HepG2 (cell line): ENCODE data around the gene DLX5. TPM values are rescaled to one million over a fixed set of nuclear protein-coding genes. Genes with fewer than 3 reads are reported as not detected.
A peak's percentile ranks its signal among the peaks of the same experiment; 100 is the strongest.

Experiments
- AKAP8 ChIP-seq: sonication (generic); formaldehyde crosslinking; IDR thresholded peaks from 2 replicates; pipeline ENCODE4 v1.5.1; 2020; ENCODE audit warnings: mild to moderate bottlenecking, missing genetic modification reagents
- IKZF5 ChIP-seq: IDR thresholded peaks from 2 replicates; pipeline ENCODE4 v1.6.1; 2018; ENCODE audit warnings: missing genetic modification reagents, mild to moderate bottlenecking, missing compliant biosample characterization
- MBNL3 ChIP-seq: fragments of 250-450 bp; sonication (Bioruptor Pico); conservative IDR thresholded peaks from 2 replicates; pipeline ENCODE4 v1.8.0; 2022; ENCODE audit warnings: mild to moderate bottlenecking, inconsistent platforms
- PRMT3 ChIP-seq: sonication (generic); formaldehyde crosslinking; IDR thresholded peaks from 2 replicates; pipeline ENCODE4 v1.8.1; 2022; ENCODE audit warnings: low read depth, mild to moderate bottlenecking, moderate library complexity, missing genetic modification reagents, borderline replicate concordance
- RFX1 ChIP-seq: fragments of 450-650 bp; IDR thresholded peaks from 2 replicates; pipeline ENCODE4 v1.6.1; 2017
- SIX4 ChIP-seq: sonication (generic); formaldehyde crosslinking; IDR thresholded peaks from 2 replicates; pipeline ENCODE4 v1.4.0; 2020; ENCODE audit warnings: missing genetic modification reagents
- TBX3 ChIP-seq: fragments of 450-650 bp; IDR thresholded peaks from 2 replicates; pipeline ENCODE4 v1.6.1; 2017; ENCODE audit warnings: antibody characterized with exemption, mild to moderate bottlenecking, inconsistent platforms, borderline replicate concordance
- TOPORS ChIP-seq: sonication (generic); formaldehyde crosslinking; IDR thresholded peaks from 2 replicates; pipeline ENCODE4 v1.8.0; 2023; ENCODE audit warnings: mild to moderate bottlenecking, missing genetic modification reagents
- ZBTB33 ChIP-seq: sonication (generic); formaldehyde crosslinking; IDR thresholded peaks from 2 replicates; pipeline ENCODE4 v1.4.0; 2020; ENCODE audit warnings: missing genetic modification reagents
- ZBTB42 ChIP-seq: sonication (generic); formaldehyde crosslinking; IDR thresholded peaks from 2 replicates; pipeline ENCODE4 v1.5.0; 2020; ENCODE audit warnings: mild to moderate bottlenecking, missing genetic modification reagents
- ZNF552 ChIP-seq: sonication (generic); formaldehyde crosslinking; IDR thresholded peaks from 2 replicates; pipeline ENCODE4 v1.9.0; 2022; ENCODE audit warnings: missing genetic modification reagents, mild to moderate bottlenecking, borderline replicate concordance
- ZNF615 ChIP-seq: sonication (generic); formaldehyde crosslinking; IDR thresholded peaks from 2 replicates; pipeline ENCODE4 v1.5.0; 2020; ENCODE audit warnings: mild to moderate bottlenecking, missing genetic modification reagents, borderline replicate concordance
- ZNF652 ChIP-seq: IDR thresholded peaks from 2 replicates; pipeline ENCODE4 v1.6.1; 2016; ENCODE audit warnings: low read depth, borderline replicate concordance
- ZNF788 ChIP-seq: sonication (generic); formaldehyde crosslinking; IDR thresholded peaks from 2 replicates; pipeline ENCODE4 v1.5.0; 2020; ENCODE audit warnings: mild to moderate bottlenecking, missing genetic modification reagents, borderline replicate concordance
- ZNF83 ChIP-seq: sonication (generic); formaldehyde crosslinking; IDR thresholded peaks from 2 replicates; pipeline ENCODE4 v1.4.0; 2020; ENCODE audit warnings: missing genetic modification reagents, mild to moderate bottlenecking, borderline replicate concordance
- ZNF883 ChIP-seq: sonication (generic); formaldehyde crosslinking; IDR thresholded peaks from 2 replicates; pipeline ENCODE4 v1.5.1; 2020; ENCODE audit warnings: mild to moderate bottlenecking, missing genetic modification reagents; ENCODE audit errors: not compliant biosample characterization
- ZSCAN30 ChIP-seq: sonication (generic); formaldehyde crosslinking; IDR thresholded peaks from 2 replicates; pipeline ENCODE4 v1.5.0; 2020; ENCODE audit warnings: mild to moderate bottlenecking, missing genetic modification reagents
- polyA plus RNA-seq, 8 experiments: library from polyadenylated mRNA; depleted of rRNA in 3 of 8; stranded (reverse) in 7 of 8; unstranded in 1 of 8; fragments of >200 nt; fragmentation: Illumina TruSeq in 4 of 8; extraction: Trizol in 4 of 8; gene quantifications; 2 replicates each; pipeline versions ENCODE4 v1.2.1 to v1.2.3, GENCODE V29; 2011 to 2016; ENCODE audit warnings: low read depth in 4 of 8, missing spikeins in 1 of 8, mixed read lengths in 1 of 8; ENCODE audit not compliant: insufficient read depth in 1 of 8
- total RNA-seq, 5 experiments: library from RNA; depleted of rRNA; stranded (reverse); fragments of >200 nt; fragmentation: Illumina TruSeq; extraction: Trizol; gene quantifications; 2 replicates each; pipeline ENCODE4 v1.2.3, GENCODE V29; 2016; ENCODE audit warnings: low read depth in 1 of 5
- TF ChIP-seq, protein P1 (sequence below): sonication (generic); formaldehyde crosslinking; IDR thresholded peaks from 2 replicates; pipeline ENCODE4 v1.8.0; 2022; ENCODE audit warnings: mild to moderate bottlenecking, missing genetic modification reagents, moderate library complexity
- TF ChIP-seq, protein P2 (sequence below): sonication (generic); formaldehyde crosslinking; IDR thresholded peaks from 2 replicates; pipeline ENCODE4 v1.4.0; 2020; ENCODE audit warnings: missing genetic modification reagents, borderline replicate concordance
- TF ChIP-seq, protein P3 (sequence below): sonication (generic); formaldehyde crosslinking; IDR thresholded peaks from 2 replicates; pipeline ENCODE4 v1.5.1; 2020; ENCODE audit warnings: mild to moderate bottlenecking, missing genetic modification reagents, moderate library complexity

Gene DLX5
- total and polyA plus RNA-seq, 2 of the 13 experiments (the other 11 are each of a cell fraction or from before 2014, with no cell fraction given), result not detected

GRCh38 chr7:97006816-97007582, 17.6 kb downstream of the DLX5 start (continued):
- TF ChIP-seq, protein P1, sequence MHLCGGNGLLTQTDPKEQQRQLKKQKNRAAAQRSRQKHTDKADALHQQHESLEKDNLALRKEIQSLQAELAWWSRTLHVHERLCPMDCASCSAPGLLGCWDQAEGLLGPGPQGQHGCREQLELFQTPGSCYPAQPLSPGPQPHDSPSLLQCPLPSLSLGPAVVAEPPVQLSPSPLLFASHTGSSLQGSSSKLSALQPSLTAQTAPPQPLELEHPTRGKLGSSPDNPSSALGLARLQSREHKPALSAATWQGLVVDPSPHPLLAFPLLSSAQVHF (CRISPR knock-in tag), result no peak
- no peak for TF ChIP-seq ZNF652 (CRISPR knock-in tag)
- TF ChIP-seq ZNF788 (CRISPR knock-in tag), result 0 out of 2 replicates have a peak, but pooled peaks have one; percentile 47
- TF ChIP-seq TOPORS, result no peak
- TF ChIP-seq RFX1, result no peak
- no peak for TF ChIP-seq ZBTB33 (CRISPR knock-in tag)
- TF ChIP-seq, protein P2, sequence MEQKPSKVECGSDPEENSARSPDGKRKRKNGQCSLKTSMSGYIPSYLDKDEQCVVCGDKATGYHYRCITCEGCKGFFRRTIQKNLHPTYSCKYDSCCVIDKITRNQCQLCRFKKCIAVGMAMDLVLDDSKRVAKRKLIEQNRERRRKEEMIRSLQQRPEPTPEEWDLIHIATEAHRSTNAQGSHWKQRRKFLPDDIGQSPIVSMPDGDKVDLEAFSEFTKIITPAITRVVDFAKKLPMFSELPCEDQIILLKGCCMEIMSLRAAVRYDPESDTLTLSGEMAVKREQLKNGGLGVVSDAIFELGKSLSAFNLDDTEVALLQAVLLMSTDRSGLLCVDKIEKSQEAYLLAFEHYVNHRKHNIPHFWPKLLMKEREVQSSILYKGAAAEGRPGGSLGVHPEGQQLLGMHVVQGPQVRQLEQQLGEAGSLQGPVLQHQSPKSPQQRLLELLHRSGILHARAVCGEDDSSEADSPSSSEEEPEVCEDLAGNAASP, result no peak
- 0 out of 2 replicates have a peak, but pooled peaks have one; percentile 5 for TF ChIP-seq ZNF83 (CRISPR knock-in tag)
- TF ChIP-seq ZNF615 (CRISPR knock-in tag), result no peak
- TF ChIP-seq ZNF552 (CRISPR knock-in tag), result no peak
- TF ChIP-seq MBNL3 (CRISPR knock-in tag), result no peak
- no peak for TF ChIP-seq AKAP8 (CRISPR knock-in tag)
- no peak for TF ChIP-seq PRMT3 (CRISPR knock-in tag)
- peak; percentile 66 for TF ChIP-seq ZNF883 (CRISPR knock-in tag)
- no peak; the same call in 1 of the 2 replicates for TF ChIP-seq ZBTB42 (CRISPR knock-in tag)
- no peak for TF ChIP-seq TBX3
- TF ChIP-seq, protein P3, sequence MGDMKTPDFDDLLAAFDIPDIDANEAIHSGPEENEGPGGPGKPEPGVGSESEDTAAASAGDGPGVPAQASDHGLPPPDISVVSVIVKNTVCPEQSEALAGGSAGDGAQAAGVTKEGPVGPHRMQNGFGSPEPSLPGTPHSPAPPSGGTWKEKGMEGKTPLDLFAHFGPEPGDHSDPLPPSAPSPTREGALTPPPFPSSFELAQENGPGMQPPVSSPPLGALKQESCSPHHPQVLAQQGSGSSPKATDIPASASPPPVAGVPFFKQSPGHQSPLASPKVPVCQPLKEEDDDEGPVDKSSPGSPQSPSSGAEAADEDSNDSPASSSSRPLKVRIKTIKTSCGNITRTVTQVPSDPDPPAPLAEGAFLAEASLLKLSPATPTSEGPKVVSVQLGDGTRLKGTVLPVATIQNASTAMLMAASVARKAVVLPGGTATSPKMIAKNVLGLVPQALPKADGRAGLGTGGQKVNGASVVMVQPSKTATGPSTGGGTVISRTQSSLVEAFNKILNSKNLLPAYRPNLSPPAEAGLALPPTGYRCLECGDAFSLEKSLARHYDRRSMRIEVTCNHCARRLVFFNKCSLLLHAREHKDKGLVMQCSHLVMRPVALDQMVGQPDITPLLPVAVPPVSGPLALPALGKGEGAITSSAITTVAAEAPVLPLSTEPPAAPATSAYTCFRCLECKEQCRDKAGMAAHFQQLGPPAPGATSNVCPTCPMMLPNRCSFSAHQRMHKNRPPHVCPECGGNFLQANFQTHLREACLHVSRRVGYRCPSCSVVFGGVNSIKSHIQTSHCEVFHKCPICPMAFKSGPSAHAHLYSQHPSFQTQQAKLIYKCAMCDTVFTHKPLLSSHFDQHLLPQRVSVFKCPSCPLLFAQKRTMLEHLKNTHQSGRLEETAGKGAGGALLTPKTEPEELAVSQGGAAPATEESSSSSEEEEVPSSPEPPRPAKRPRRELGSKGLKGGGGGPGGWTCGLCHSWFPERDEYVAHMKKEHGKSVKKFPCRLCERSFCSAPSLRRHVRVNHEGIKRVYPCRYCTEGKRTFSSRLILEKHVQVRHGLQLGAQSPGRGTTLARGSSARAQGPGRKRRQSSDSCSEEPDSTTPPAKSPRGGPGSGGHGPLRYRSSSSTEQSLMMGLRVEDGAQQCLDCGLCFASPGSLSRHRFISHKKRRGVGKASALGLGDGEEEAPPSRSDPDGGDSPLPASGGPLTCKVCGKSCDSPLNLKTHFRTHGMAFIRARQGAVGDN (CRISPR knock-in tag), result peak; percentile 68; the same call in 1 of the 2 replicates
- TF ChIP-seq ZSCAN30 (CRISPR knock-in tag), result no peak
- no peak for TF ChIP-seq SIX4 (CRISPR knock-in tag)
- TF ChIP-seq IKZF5, result no peak; the same call in 1 of the 2 replicates
